Nephron progenitor cell (in vitro differentiated cells): Measurements from ENCODE around the gene FAM163B.
A peak's percentile ranks its signal among the peaks of the same experiment; 100 is the strongest.

Experiments used
- DNase-seq: peaks from one replicate; pipeline ENCODE4 v3.0.0; 2021
- H3K27ac Mint-ChIP-seq: 2 replicates; pipeline ENCODE4 v1.8.0; 2021; ENCODE audit warnings: mild to moderate bottlenecking, moderate library complexity, mixed read lengths
- H3K27me3 Mint-ChIP-seq: 2 replicates; pipeline ENCODE4 v1.8.0; 2021; ENCODE audit warnings: mild to moderate bottlenecking, low read depth, mixed read lengths; ENCODE audit not compliant: poor library complexity
- H3K36me3 Mint-ChIP-seq: 2 replicates; pipeline ENCODE4 v1.8.0; 2021; ENCODE audit warnings: low read depth, mixed read lengths
- H3K4me1 Mint-ChIP-seq: 2 replicates; pipeline ENCODE4 v1.8.0; 2021; ENCODE audit warnings: mixed read lengths
- H3K4me3 Mint-ChIP-seq: 2 replicates; pipeline ENCODE4 v1.8.0; 2021; ENCODE audit warnings: mild to moderate bottlenecking, moderate library complexity, mixed read lengths
- H3K9me3 Mint-ChIP-seq: 2 replicates; pipeline ENCODE4 v1.8.0; 2021; ENCODE audit warnings: mild to moderate bottlenecking, moderate library complexity, mixed read lengths
- CTCF ChIP-seq: fragments of 200-600 bp; sonication (generic); IDR thresholded peaks from 2 replicates; pipeline ENCODE4 v1.5.0; 2021; ENCODE audit warnings: antibody characterized with exemption

The FAM163B gene

GRCh38 chr9:133576031-133576874, 32.9 kb downstream of the FAM163B start:
- TF ChIP-seq CTCF, result no peak
- Mint-ChIP-seq H3K27me3 (no peaks in the 10 kb centered on the region), H3K4me3 (peak overlapping the region; percentile 45), H3K4me1 (peaks cover 57% of the 10 kb centered on the region), H3K36me3 (no peaks in the 10 kb centered on the region), H3K27ac (no peak overlapping the region), H3K9me3 (no peaks in the 10 kb centered on the region)
- DNase-seq, result no peak

- TF ChIP-seq CTCF, result no peak
- no peak overlapping the region for H3K27ac Mint-ChIP-seq
Observed at GRCh38 chr9:133575186-133576030, 33.8 kb downstream of the FAM163B start.

GRCh38 chr9:133574771-133575170, 34.4 kb downstream of the FAM163B start:
- Mint-ChIP-seq H3K36me3 (no peaks in the 10 kb centered on the region), H3K27ac (no peak overlapping the region), H3K4me3 (no peak overlapping the region), H3K27me3 (peaks cover 2% of the 10 kb centered on the region), H3K9me3 (no peaks in the 10 kb centered on the region), H3K4me1 (peaks cover 53% of the 10 kb centered on the region)
- TF ChIP-seq CTCF, result no peak
- DNase-seq, result no peak

More at GRCh38 chr9:133575186-133576030, 33.8 kb downstream of the FAM163B start:
- Mint-ChIP-seq H3K27me3 (peaks cover 2% of the 10 kb centered on the region), H3K4me1 (peaks cover 53% of the 10 kb centered on the region), H3K9me3 (no peaks in the 10 kb centered on the region), H3K4me3 (no peak overlapping the region), H3K36me3 (no peaks in the 10 kb centered on the region)
- DNase-seq, result no peak

GRCh38 chr9:133573791-133574515, 35.2 kb downstream of the FAM163B start:
- H3K9me3 Mint-ChIP-seq, result no peaks in the 10 kb centered on the region
- no peak for DNase-seq
- H3K27ac Mint-ChIP-seq, result no peak overlapping the region
- no peaks in the 10 kb centered on the region for H3K36me3 Mint-ChIP-seq
- H3K4me1 Mint-ChIP-seq, result peaks cover 51% of the 10 kb centered on the region
- H3K27me3 Mint-ChIP-seq, result peaks cover 4% of the 10 kb centered on the region
- TF ChIP-seq CTCF, result no peak
- H3K4me3 Mint-ChIP-seq, result no peak overlapping the region

GRCh38 chr9:133572821-133573361, 36.3 kb downstream of the FAM163B start:
- peaks cover 47% of the 10 kb centered on the region for H3K4me1 Mint-ChIP-seq
- no peak for DNase-seq

More at GRCh38 chr9:133572821-133573361, 36.3 kb downstream of the FAM163B start:
- Mint-ChIP-seq H3K4me3 (no peak overlapping the region), H3K27me3 (peaks cover 7% of the 10 kb centered on the region), H3K36me3 (no peaks in the 10 kb centered on the region), H3K9me3 (no peaks in the 10 kb centered on the region), H3K27ac (no peak overlapping the region)
- no peak for TF ChIP-seq CTCF
